NK-92 (cell line): Measurements from ENCODE around the gene SNCB.

Source experiments
- DNase-seq: peaks from one replicate; lab custom pipeline; 2025; ENCODE audit not compliant: unreplicated experiment; lab: John Stamatoyannopoulos, UW

SNCB gene

GRCh38 chr5:176578391-176578808 lies 51.9 kb downstream of the SNCB start:
- DNase-seq: no peak

DNA sequence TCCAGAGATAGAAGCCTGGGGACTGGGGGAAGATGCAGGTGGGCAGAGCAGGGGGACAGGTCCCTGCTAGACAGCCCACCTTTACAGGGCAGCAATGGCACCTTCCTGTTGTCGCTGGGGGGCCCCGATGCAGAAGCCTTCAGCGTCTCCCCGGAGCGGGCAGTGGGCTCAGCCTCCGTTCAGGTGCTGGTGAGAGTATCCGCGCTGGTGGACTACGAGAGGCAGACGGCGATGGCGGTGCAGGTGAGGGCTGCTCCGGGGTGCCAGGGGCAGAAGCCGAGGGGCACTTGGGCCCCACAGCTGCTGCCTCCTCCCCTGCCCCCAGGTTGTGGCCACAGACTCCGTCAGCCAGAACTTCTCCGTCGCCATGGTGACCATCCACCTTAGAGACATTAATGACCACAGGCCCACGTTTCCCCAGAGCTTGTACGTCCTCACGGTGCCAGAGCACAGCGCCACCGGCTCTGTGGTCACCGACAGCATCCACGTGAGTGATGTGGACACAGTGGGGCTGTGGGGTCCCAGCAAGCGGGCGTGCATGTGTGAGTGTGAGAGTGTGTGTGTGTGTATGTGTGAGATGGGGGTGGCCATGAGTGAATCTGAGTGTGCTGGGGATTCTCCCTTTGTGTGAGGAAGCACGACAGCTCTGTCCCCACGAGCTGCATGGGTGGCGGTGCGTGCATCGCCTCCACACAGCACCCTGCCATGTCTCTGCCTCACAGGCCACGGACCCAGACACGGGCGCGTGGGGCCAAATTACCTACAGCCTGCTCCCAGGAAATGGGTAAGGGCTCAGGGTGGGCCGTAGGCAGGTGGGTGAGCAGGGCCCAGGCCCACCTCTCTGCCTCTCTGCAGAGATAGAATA lies 52.8 kb downstream of the SNCB start:
- DNase-seq: no peak

DNA sequence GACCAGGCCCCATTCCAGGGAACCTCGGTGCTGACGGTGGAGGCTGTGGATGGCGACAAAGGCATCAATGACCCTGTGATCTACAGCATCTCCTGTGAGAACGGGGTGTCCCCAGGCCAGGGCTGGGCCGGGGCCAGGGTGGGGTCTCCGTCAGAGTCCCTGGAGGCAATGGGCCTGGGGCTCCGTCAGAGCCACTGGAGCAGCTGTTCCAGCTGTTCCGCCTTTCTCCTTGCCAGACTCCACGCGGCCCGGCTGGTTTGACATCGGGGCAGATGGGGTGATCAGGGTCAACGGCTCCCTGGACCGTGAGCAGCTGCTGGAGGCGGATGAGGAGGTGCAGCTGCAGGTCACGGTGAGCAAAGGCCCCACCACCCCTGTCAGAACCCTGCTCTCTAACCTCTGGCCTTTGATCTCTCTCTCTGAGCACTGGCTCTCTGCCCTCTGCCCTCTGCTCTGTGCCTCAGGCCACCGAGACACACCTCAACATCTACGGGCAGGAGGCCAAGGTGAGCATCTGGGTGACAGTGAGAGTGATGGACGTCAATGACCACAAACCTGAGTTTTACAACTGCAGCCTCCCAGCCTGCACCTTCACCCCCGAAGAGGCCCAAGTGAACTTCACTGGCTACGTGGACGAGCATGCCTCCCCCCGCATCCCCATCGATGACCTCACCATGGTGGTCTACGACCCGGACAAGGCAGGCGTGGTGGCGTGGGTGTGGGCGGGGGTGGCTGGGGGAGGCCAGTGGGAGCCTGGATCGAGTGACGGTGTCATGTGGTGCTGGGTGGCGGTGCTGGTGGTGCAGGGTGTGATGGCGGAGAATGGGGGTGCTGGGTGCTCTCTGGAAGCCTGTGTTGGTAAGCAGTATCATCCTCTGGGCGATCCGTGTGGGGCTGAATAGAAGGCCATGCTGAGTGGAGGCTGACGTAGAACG lies 54.6 kb downstream of the SNCB start:
- DNase-seq: no peak

GRCh38 chr5:176575066-176575465 lies 55.3 kb downstream of the SNCB start:
- no peak for DNase-seq

- DNase-seq: no peak
Observed at GRCh38 chr5:176574297-176574591, 56.1 kb downstream of the SNCB start.

DNA sequence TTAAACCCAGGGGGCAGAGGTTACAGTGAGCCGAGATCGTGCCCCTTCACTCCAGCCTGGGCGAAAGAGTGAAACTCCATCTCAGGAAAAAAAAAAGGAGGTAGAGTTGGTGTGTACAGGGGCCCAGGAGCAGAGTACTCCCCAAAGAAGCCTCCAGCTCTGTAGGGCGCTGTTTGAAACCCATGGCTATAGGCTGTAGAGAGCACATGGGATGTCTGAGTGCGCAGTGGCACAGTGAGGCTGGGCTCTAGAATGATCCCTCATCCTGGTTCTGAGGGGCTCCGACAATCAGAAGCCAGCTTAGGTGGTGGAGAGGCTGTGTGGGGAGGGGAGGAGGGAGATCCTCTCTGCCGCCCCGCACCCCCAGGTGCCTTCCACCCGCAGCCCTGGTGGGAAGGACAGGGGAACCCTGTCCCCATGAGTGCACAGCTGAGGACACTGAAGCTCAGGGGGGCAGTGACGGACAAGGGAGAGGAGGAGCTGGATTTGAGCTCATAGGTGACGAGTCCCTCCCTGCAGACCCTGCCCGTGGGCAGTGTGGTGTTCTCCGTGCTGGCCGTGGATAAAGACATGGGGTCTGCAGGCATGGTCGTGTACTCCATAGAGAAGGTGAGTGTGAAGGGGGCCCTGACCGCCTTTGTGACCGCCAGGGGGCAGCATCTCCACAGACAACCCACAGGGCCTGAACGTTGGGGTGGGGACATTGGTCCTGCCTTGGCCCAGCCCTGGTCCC lies 56.6 kb downstream of the SNCB start:
- DNase-seq: no peak
